ENCODE data around the gene SMTNL2.

GRCh38 chr17:4622375-4622774 lies 38.0 kb downstream of the SMTNL2 start:
- TF ChIP-seq EZH2 (IDR thresholded peaks at IDR 0.05; ENCODE audit: borderline replicate concordance, low read length): no peak
- TF ChIP-seq, protein P1, sequence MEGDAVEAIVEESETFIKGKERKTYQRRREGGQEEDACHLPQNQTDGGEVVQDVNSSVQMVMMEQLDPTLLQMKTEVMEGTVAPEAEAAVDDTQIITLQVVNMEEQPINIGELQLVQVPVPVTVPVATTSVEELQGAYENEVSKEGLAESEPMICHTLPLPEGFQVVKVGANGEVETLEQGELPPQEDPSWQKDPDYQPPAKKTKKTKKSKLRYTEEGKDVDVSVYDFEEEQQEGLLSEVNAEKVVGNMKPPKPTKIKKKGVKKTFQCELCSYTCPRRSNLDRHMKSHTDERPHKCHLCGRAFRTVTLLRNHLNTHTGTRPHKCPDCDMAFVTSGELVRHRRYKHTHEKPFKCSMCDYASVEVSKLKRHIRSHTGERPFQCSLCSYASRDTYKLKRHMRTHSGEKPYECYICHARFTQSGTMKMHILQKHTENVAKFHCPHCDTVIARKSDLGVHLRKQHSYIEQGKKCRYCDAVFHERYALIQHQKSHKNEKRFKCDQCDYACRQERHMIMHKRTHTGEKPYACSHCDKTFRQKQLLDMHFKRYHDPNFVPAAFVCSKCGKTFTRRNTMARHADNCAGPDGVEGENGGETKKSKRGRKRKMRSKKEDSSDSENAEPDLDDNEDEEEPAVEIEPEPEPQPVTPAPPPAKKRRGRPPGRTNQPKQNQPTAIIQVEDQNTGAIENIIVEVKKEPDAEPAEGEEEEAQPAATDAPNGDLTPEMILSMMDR (IDR thresholded peaks at IDR 0.05; ENCODE audit: low read length): no peak

Data from OCI-LY1 (cell line).